IPS-18a (cell line): ENCODE data around the gene OR2T27.
"Not testable (repeated sequence)": the region's sequence is repeated elsewhere in the genome, so short reads cannot be mapped to it uniquely, and the experiment has no call there.

Source experiments
- H3K27ac ChIP-seq: one replicate; pipeline ENCODE4 v1.5.1; 2013; ENCODE audit warnings: low read length
- H3K27me3 ChIP-seq: one replicate; pipeline ENCODE4 v1.6.1; 2013; ENCODE audit warnings: mild to moderate bottlenecking, low read length; ENCODE audit not compliant: control insufficient read depth, insufficient read depth
- H3K36me3 ChIP-seq: one replicate; pipeline ENCODE4 v1.6.1; 2013; ENCODE audit warnings: low read depth, low read length; ENCODE audit not compliant: control insufficient read depth
- H3K4me1 ChIP-seq: one replicate; pipeline ENCODE4 v1.6.1; 2013; ENCODE audit warnings: low read depth, low read length; ENCODE audit not compliant: control insufficient read depth
- H3K4me3 ChIP-seq: one replicate; pipeline ENCODE4 v1.5.1; 2013; ENCODE audit warnings: low read length
- H3K9ac ChIP-seq: one replicate; pipeline ENCODE4 v1.6.1; 2013; ENCODE audit warnings: mild to moderate bottlenecking, low read length, moderate library complexity
- H3K9me3 ChIP-seq: one replicate; pipeline ENCODE4 v1.6.1; 2013; ENCODE audit warnings: low read depth, low read length; ENCODE audit not compliant: control insufficient read depth

OR2T27 gene

GRCh38 chr1:248655354-248655753, at the start of gene OR2T27:
TSS of gene OR2T27 (minus strand) at chr1:248655528. CDS start at chr1:248650884, 4,644 bp downstream.
- not testable (repeated sequence) for H3K27me3 ChIP-seq, H3K9ac ChIP-seq, H3K36me3 ChIP-seq, H3K4me1 ChIP-seq, H3K27ac ChIP-seq, H3K4me3 ChIP-seq, H3K9me3 ChIP-seq

- peaks cover 71% of the 10 kb centered on the region for H3K9me3 ChIP-seq
- H3K9ac ChIP-seq: no peak overlapping the region
- H3K27me3 ChIP-seq: no peaks in the 10 kb centered on the region
Measured at GRCh38 chr1:248704606-248705005, 49.3 kb upstream of the OR2T27 start.

GRCh38 chr1:248703674-248704073, 48.3 kb upstream of the OR2T27 start:
- H3K36me3 ChIP-seq: no peaks in the 10 kb centered on the region
- no peaks in the 10 kb centered on the region for H3K4me1 ChIP-seq
- H3K4me3 ChIP-seq: no peak overlapping the region
- no peak overlapping the region for H3K9ac ChIP-seq
- H3K27ac ChIP-seq: no peak overlapping the region
- H3K27me3 ChIP-seq: no peaks in the 10 kb centered on the region
- H3K9me3 ChIP-seq: peaks cover 73% of the 10 kb centered on the region

More at GRCh38 chr1:248704606-248705005, 49.3 kb upstream of the OR2T27 start:
- no peaks in the 10 kb centered on the region for H3K36me3 ChIP-seq
- no peak overlapping the region for H3K27ac ChIP-seq
- H3K4me3 ChIP-seq: no peak overlapping the region
- no peaks in the 10 kb centered on the region for H3K4me1 ChIP-seq

GRCh38 chr1:248702714-248703113, 47.4 kb upstream of the OR2T27 start, which contains the start of gene OR14I1:
TSS of gene OR14I1 (minus strand) at chr1:248702766.
- H3K4me1 ChIP-seq: no peaks in the 10 kb centered on the region
- H3K27me3 ChIP-seq: no peaks in the 10 kb centered on the region
- H3K36me3 ChIP-seq: no peaks in the 10 kb centered on the region
- H3K9ac ChIP-seq: no peak within 1 kb of the TSS
- no peak within 1 kb of the TSS for H3K27ac ChIP-seq
- no peak within 1 kb of the TSS for H3K4me3 ChIP-seq
- peaks cover 81% of the 10 kb centered on the region for H3K9me3 ChIP-seq

GRCh38 chr1:248699099-248699498, 43.8 kb upstream of the OR2T27 start:
- H3K27me3 ChIP-seq: no peaks in the 10 kb centered on the region
- H3K9ac ChIP-seq: no peak overlapping the region

GRCh38 chr1:248697907-248698306, 42.6 kb upstream of the OR2T27 start:
- H3K27ac ChIP-seq: no peak overlapping the region

More at GRCh38 chr1:248699099-248699498, 43.8 kb upstream of the OR2T27 start:
- H3K4me1 ChIP-seq: no peaks in the 10 kb centered on the region
- peaks cover 72% of the 10 kb centered on the region for H3K9me3 ChIP-seq
- H3K4me3 ChIP-seq: no peak overlapping the region
- no peak overlapping the region for H3K27ac ChIP-seq
- H3K36me3 ChIP-seq: no peaks in the 10 kb centered on the region

GRCh38 chr1:248696774-248697173, 41.4 kb upstream of the OR2T27 start:
- no peak overlapping the region for H3K9ac ChIP-seq
- no peak overlapping the region for H3K27ac ChIP-seq
- H3K4me3 ChIP-seq: no peak overlapping the region
- peaks cover 71% of the 10 kb centered on the region for H3K9me3 ChIP-seq
- no peaks in the 10 kb centered on the region for H3K36me3 ChIP-seq
- no peaks in the 10 kb centered on the region for H3K27me3 ChIP-seq
- no peaks in the 10 kb centered on the region for H3K4me1 ChIP-seq

More at GRCh38 chr1:248697907-248698306, 42.6 kb upstream of the OR2T27 start:
- peaks cover 68% of the 10 kb centered on the region for H3K9me3 ChIP-seq
- H3K27me3 ChIP-seq: no peaks in the 10 kb centered on the region
- H3K36me3 ChIP-seq: no peaks in the 10 kb centered on the region
- H3K4me1 ChIP-seq: no peaks in the 10 kb centered on the region
- H3K4me3 ChIP-seq: no peak overlapping the region
- H3K9ac ChIP-seq: no peak overlapping the region

- H3K4me3 ChIP-seq: no peak overlapping the region
- H3K9me3 ChIP-seq: peaks cover 67% of the 10 kb centered on the region
- no peaks in the 10 kb centered on the region for H3K36me3 ChIP-seq
- no peaks in the 10 kb centered on the region for H3K27me3 ChIP-seq
- H3K4me1 ChIP-seq: no peaks in the 10 kb centered on the region
- H3K27ac ChIP-seq: no peak overlapping the region
- H3K9ac ChIP-seq: no peak overlapping the region
Measured at GRCh38 chr1:248696261-248696660, 40.9 kb upstream of the OR2T27 start.

GRCh38 chr1:248695451-248696132, 40.3 kb upstream of the OR2T27 start:
- H3K27ac ChIP-seq: no peak overlapping the region
- H3K4me3 ChIP-seq: no peak overlapping the region
- H3K27me3 ChIP-seq: no peaks in the 10 kb centered on the region
- peaks cover 69% of the 10 kb centered on the region for H3K9me3 ChIP-seq
- no peaks in the 10 kb centered on the region for H3K36me3 ChIP-seq
- H3K4me1 ChIP-seq: no peaks in the 10 kb centered on the region
- no peak overlapping the region for H3K9ac ChIP-seq

- Histone ChIP-seq H3K27ac (no peak overlapping the region), H3K4me1 (no peaks in the 10 kb centered on the region), H3K36me3 (no peaks in the 10 kb centered on the region), H3K4me3 (no peak overlapping the region), H3K9ac (no peak overlapping the region), H3K9me3 (peaks cover 69% of the 10 kb centered on the region), H3K27me3 (no peaks in the 10 kb centered on the region)
Measured at GRCh38 chr1:248691567-248692155, 36.3 kb upstream of the OR2T27 start.

- no peaks in the 10 kb centered on the region for H3K4me1 ChIP-seq
- peaks cover 76% of the 10 kb centered on the region for H3K9me3 ChIP-seq
- no peaks in the 10 kb centered on the region for H3K27me3 ChIP-seq
- H3K36me3 ChIP-seq: no peaks in the 10 kb centered on the region
- H3K4me3 ChIP-seq: no peak overlapping the region
- H3K27ac ChIP-seq: no peak overlapping the region
- H3K9ac ChIP-seq: no peak overlapping the region
Measured at GRCh38 chr1:248688527-248689298, 33.4 kb upstream of the OR2T27 start.
